GM10847 (cell line): Measurements from ENCODE around the gene RNF130.

Source experiments
- POLR2A ChIP-seq: IDR thresholded peaks from 2 replicates; pipeline ENCODE4 v1.6.1; 2011; ENCODE audit not compliant: insufficient read length; ENCODE audit errors: extremely low read depth

The RNF130 gene

GRCh38 chr5:179915406-179915935, 156.1 kb downstream of the RNF130 start:
- TF ChIP-seq POLR2A, result no peak

- no peak for TF ChIP-seq POLR2A
These were observed 157.4 kb downstream of the RNF130 start for GRCh38 chr5:179914032-179914755.

- no peak for TF ChIP-seq POLR2A
These were observed 158.1 kb downstream of the RNF130 start for GRCh38 chr5:179913461-179913860.

GRCh38 chr5:179912951-179913350, 158.6 kb downstream of the RNF130 start:
- no peak for TF ChIP-seq POLR2A

- TF ChIP-seq POLR2A, result no peak
These were observed 159.2 kb downstream of the RNF130 start for GRCh38 chr5:179912386-179912785.

- no peak for TF ChIP-seq POLR2A
These were observed 162.3 kb downstream of the RNF130 start for GRCh38 chr5:179909224-179909623.

GRCh38 chr5:179908528-179908927, 163.0 kb downstream of the RNF130 start:
- no peak for TF ChIP-seq POLR2A

GRCh38 chr5:179907556-179908324, 163.8 kb downstream of the RNF130 start, which contains the start of gene TBC1D9B:
Gene TBC1D9B, minus strand, starts transcription at chr5:179907897. Its CDS starts 76 bp downstream, at chr5:179907821.
- peak; percentile 76 for TF ChIP-seq POLR2A

- TF ChIP-seq POLR2A, result no peak
These were observed 164.6 kb downstream of the RNF130 start for GRCh38 chr5:179906795-179907555.

GRCh38 chr5:179906294-179906794, 165.2 kb downstream of the RNF130 start:
- no peak for TF ChIP-seq POLR2A

- TF ChIP-seq POLR2A, result no peak
These were observed 166.4 kb downstream of the RNF130 start for GRCh38 chr5:179905161-179905560.
